Hematopoietic multipotent progenitor cell treated with erythropoietin and hydrocortisone succinate and interleukin-3 and kit ligand, for 4 days (in vitro differentiated cells): ENCODE measurements around the gene SURF4.

Experiments
- DNase-seq: peaks from one replicate; pipeline ENCODE4 v3.0.0-alpha.2; 2015

The SURF4 gene

GRCh38 chr9:133371261-133371711, 4.6 kb downstream of the SURF4 start:
- peak; percentile 73 for DNase-seq

GRCh38 chr9:133370685-133371084, 5.2 kb downstream of the SURF4 start:
- DNase-seq: no peak

- no peak for DNase-seq
These were observed 5.9 kb downstream of the SURF4 start for GRCh38 chr9:133369933-133370332.

GRCh38 chr9:133369422-133369821, 6.4 kb downstream of the SURF4 start:
- DNase-seq: no peak

- no peak for DNase-seq
These were observed 7.5 kb downstream of the SURF4 start for GRCh38 chr9:133368249-133368881.

- DNase-seq: no peak
These were observed 8.1 kb downstream of the SURF4 start for GRCh38 chr9:133367778-133368177.

- DNase-seq: no peak
These were observed 8.6 kb downstream of the SURF4 start for GRCh38 chr9:133367221-133367620.

- DNase-seq: no peak
These were observed 9.4 kb downstream of the SURF4 start for GRCh38 chr9:133366435-133366834.

GRCh38 chr9:133362359-133363044, 13.4 kb downstream of the SURF4 start:
- DNase-seq: peak; percentile 36

- no peak for DNase-seq
These were observed 14.3 kb downstream of the SURF4 start for GRCh38 chr9:133361507-133362092.

GRCh38 chr9:133360400-133361393, 15.2 kb downstream of the SURF4 start:
- no peak for DNase-seq

GRCh38 chr9:133359399-133360175, 16.3 kb downstream of the SURF4 start:
- DNase-seq: peak; percentile 74

- DNase-seq: no peak
These were observed 18.2 kb downstream of the SURF4 start for GRCh38 chr9:133357656-133358055.

- DNase-seq: peak; percentile 96
These were observed 19.3 kb downstream of the SURF4 start, which contains the start of the genes SURF1 and SURF2 for GRCh38 chr9:133356391-133357091. TSS of gene SURF1 (minus strand) at chr9:133356487. CDS start at chr9:133356453, 34 bp downstream. TSS of gene SURF2 (plus strand) at chr9:133356550. CDS start at chr9:133356593, 43 bp downstream.

GRCh38 chr9:133355881-133356357, 19.9 kb downstream of the SURF4 start:
- DNase-seq: peak; percentile 56

GRCh38 chr9:133354766-133355165, 21.1 kb downstream of the SURF4 start:
- no peak for DNase-seq

- peak; percentile 25 for DNase-seq
These were observed 22.3 kb downstream of the SURF4 start for GRCh38 chr9:133353548-133353947.

GRCh38 chr9:133352635-133353340, 23.1 kb downstream of the SURF4 start:
- peak; percentile 24 for DNase-seq

GRCh38 chr9:133351908-133352634, 23.8 kb downstream of the SURF4 start:
- DNase-seq: peak; percentile 91

- DNase-seq: no peak
These were observed 24.3 kb downstream of the SURF4 start for GRCh38 chr9:133351526-133351907.
